GM10248 (cell line): ENCODE results near the gene YAE1.
"Not testable (repeated sequence)": the region's sequence is repeated elsewhere in the genome, so short reads cannot be mapped to it uniquely, and the experiment has no call there.

Experiments used
- CTCF ChIA-PET: fragments of 300-600 bp; sonication (Branson Sonifier 250); formaldehyde crosslinking; extraction: SDS; loops from one replicate; lab custom pipeline; 2021; ENCODE audit warnings: antibody characterized with exemption; lab: Yijun Ruan, JAX
- POLR2A ChIA-PET: fragments of 350-650 bp; sonication (Branson Sonifier 250); formaldehyde crosslinking; extraction: SDS; loops from one replicate; lab custom pipeline; 2020; ENCODE audit warnings: antibody characterized with exemption; lab: Yijun Ruan, JAX
- DNase-seq: peaks from one replicate; pipeline ENCODE4 v3.0.0; 2012; ENCODE audit errors: extremely low spot score
- CTCF ChIP-seq: IDR thresholded peaks from 2 replicates; pipeline ENCODE4 v1.5.1; 2012; ENCODE audit warnings: mild to moderate bottlenecking, low read depth; ENCODE audit errors: extremely low read depth, missing control alignments, control extremely low read depth

The YAE1 gene

DNA sequence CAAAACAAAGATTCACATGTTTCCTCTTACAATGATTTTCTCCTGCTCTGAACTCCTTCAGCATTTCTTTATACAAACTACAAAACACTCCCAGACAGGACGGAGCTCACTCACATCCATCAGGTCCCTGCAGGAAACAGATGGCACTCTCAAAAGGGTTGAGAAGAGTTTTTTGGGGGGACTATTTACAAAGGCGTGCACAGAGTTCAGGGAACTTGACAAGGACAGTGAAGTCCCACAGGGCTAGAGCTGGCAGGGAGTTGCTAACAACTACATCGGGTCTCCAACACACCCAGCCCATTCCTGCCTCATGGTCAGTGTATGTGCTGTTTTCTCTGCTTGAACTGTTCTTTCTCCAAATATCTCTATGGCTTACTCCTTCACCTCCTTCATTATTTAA, 24.7 kb upstream of the YAE1 start:
- TF ChIP-seq CTCF = no peak
- POLR2A ChIA-PET = no interaction called here
- CTCF ChIA-PET = no interaction called here
- DNase-seq = no peak

DNA sequence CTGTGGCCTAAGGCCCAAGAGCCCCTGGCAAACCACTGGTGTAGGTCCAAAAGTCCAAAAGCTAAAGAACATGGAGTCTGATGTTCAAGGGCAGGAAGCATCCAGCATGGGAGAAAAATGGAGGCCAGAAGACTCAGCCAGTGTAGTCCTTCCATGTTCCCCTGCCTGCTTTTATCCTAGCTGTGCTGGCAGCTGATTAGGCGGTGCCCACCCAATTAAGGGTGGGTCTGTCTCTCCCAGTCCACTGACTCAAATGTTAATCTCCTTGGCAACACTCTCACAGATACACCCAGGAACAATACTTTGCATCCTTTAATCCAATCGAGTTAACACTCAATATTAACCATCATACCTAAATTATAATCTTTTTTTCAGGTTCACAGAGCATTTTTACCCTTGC, 21.4 kb upstream of the YAE1 start:
- DNase-seq, POLR2A ChIA-PET, CTCF ChIA-PET: not testable (repeated sequence)

DNA sequence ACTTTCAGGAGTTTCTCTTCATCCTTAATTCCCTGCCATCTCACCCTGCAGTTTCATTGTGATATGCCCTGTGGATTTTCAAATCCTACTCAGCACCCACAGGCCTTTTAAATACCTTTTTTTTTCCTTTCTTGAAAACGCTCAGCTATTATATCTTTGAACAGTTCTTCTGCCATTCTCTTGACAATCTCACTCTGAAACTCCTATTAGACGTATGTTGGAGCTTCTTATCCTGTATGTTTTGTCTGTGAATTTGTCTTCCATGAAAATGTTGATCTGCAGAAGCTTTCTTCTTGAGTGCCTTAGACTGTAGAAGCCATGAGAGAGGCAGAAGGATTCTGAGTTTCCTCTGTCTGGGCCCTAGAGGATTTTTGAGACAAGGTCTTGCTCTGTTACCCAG, 18.9 kb upstream of the YAE1 start:
- DNase-seq = no peak
- ChIA-PET CTCF (no interaction called here), POLR2A (no interaction called here)
- no peak for TF ChIP-seq CTCF

- CTCF ChIA-PET = no interaction called here
- POLR2A ChIA-PET = no interaction called here
- no peak for TF ChIP-seq CTCF
- no peak for DNase-seq
Observed at GRCh38 chr7:39550411-39550810, 15.8 kb upstream of the YAE1 start.

GRCh38 chr7:39553436-39553835, 12.8 kb upstream of the YAE1 start:
- ChIA-PET POLR2A (no interaction called here), CTCF (no interaction called here)
- TF ChIP-seq CTCF = no peak
- no peak for DNase-seq

- POLR2A ChIA-PET = no interaction called here
- no peak for TF ChIP-seq CTCF
- no peak for DNase-seq
- CTCF ChIA-PET = interaction anchor here (1.2 kb wide), 1 partner anchor 10 kb away, joined by 3 read pairs; no protein-coding TSS in a partner anchor
Observed at GRCh38 chr7:39554583-39555165, 11.5 kb upstream of the YAE1 start.

DNA sequence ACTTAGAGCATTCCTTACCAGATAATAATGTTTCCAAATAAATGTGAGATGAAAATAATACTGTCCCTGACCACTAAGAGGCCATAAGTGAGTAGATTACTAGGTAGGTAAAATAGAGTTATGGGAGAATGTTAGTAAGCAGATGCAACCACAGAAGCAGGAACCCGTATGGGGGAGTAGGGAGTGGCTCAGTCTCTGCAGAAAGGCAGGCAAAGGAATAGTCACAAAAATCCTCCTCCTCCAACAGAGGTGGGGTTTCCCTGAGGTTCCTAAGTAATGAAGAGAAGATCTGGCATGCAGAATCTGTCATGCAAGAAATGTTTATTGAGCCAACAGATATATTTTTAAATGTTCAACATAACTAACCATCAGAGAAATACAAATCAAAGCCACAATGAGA, 9.0 kb upstream of the YAE1 start:
- CTCF ChIA-PET = no interaction called here
- DNase-seq = no peak
- TF ChIP-seq CTCF = no peak
- POLR2A ChIA-PET = no interaction called here
